Retinal pigment epithelial cell (primary cell): ENCODE data around the gene ZNF282.

Source experiments
- DNase-seq: peaks from one replicate; pipeline ENCODE4 v3.0.0-alpha.2; 2010; ENCODE audit warnings: low read depth
- H3K4me3 ChIP-seq: 2 replicates; pipeline ENCODE4 v1.5.1; 2011; ENCODE audit warnings: mild to moderate bottlenecking, low read length, control low read depth, moderate library complexity
- CTCF ChIP-seq: conservative IDR thresholded peaks from 2 replicates; pipeline ENCODE4 v1.5.1; 2011; ENCODE audit warnings: low read depth, low read length, control low read depth, inconsistent platforms

Gene ZNF282

DNA sequence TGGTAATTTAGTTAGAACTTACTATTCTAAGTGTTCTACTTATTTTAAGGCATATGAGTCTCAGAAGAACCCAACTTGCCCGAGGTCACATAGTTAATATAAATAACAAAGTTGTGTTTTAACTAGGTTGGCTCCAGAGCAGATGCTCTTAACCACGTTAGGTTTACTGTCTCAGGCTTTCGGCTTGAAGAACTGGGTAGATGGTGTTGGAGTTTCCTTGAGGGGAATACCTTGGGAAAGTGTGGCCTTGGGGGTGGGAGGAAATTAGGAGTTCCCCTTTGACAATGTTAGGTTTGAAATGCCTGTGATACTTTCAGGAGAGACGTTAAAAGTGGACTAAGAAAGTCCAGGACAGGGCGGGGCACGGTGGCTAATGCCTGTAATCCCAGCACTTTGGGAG, 38.4 kb upstream of the ZNF282 start:
- no peak for TF ChIP-seq CTCF
- H3K4me3 ChIP-seq, result no peak overlapping the region
- DNase-seq, result no peak

- TF ChIP-seq CTCF, result no peak
- DNase-seq, result no peak
- no peak overlapping the region for H3K4me3 ChIP-seq
These were observed 34.0 kb upstream of the ZNF282 start for GRCh38 chr7:149161241-149161848.

DNA sequence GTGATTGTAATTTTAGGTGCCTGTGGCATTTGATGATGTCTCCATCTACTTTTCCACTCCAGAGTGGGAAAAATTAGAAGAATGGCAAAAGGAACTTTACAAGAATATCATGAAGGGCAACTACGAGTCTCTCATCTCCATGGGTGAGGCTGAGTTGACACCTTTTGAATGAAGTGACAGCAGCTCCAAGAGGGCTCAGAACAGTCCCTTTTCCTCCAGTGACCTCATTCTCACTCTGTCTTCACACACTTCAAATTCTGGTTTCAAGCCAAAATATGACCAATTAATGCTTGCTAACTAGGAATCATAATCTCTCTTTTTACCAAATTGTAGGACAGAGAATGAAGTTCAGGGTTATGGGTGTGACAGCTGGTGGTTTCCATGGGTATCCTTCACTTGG, 29.2 kb upstream of the ZNF282 start:
- DNase-seq, result no peak
- H3K4me3 ChIP-seq, result no peak overlapping the region
- no peak for TF ChIP-seq CTCF

- TF ChIP-seq CTCF, result no peak
- no peak overlapping the region for H3K4me3 ChIP-seq
- DNase-seq, result no peak
These were observed 28.6 kb upstream of the ZNF282 start for GRCh38 chr7:149166630-149167352.

DNA sequence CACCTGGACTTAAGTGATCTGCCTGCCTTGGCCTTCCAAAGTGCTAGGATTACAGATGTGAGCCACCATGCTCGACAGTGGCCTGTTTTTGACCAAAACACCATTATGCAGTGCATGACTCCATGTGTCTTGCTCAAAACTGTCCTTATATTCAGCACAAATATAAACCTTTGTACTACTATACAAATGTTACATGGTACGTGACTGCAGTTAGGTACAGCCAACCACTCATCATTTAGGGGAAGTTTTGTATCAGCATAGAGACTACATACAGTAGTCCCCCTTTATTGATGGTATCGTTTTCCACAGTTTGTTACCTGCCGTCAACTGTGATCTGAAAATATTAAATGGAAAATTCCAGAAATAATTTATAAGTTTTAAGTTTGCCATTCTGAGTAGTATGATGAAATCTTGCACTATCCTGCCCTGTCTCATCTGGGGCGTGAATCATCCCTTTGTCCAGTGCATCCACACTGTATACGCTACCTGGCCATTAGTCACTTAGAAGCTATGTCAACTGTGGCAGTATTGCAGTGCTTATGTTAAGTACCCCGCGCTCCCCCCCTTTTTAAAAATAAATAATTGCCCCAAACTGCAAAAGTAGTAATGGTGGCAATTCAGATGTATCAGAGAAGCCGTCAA, 23.3 kb upstream of the ZNF282 start:
- no peak for TF ChIP-seq CTCF
- no peak overlapping the region for H3K4me3 ChIP-seq
- no peak for DNase-seq

GRCh38 chr7:149172534-149172920, 22.8 kb upstream of the ZNF282 start:
- DNase-seq, result no peak
- TF ChIP-seq CTCF, result no peak
- H3K4me3 ChIP-seq, result no peak overlapping the region

- DNase-seq, result no peak
- TF ChIP-seq CTCF, result no peak
These were observed 20.2 kb upstream of the ZNF282 start for GRCh38 chr7:149175150-149175549.

More at GRCh38 chr7:149175150-149175549, 20.2 kb upstream of the ZNF282 start:
- no peak overlapping the region for H3K4me3 ChIP-seq
